NCI-H2196 treated with DMSO at 0.1 percent for 48 hours (cell line): ENCODE results near the gene BRWD1.
"Not testable (repeated sequence)": the region's sequence is repeated elsewhere in the genome, so short reads cannot be mapped to it uniquely, and the experiment has no call there.

Source experiments
- DNase-seq: peaks from one replicate; lab custom pipeline; 2025; ENCODE audit not compliant: unreplicated experiment; lab: John Stamatoyannopoulos, UW

Gene BRWD1

DNA sequence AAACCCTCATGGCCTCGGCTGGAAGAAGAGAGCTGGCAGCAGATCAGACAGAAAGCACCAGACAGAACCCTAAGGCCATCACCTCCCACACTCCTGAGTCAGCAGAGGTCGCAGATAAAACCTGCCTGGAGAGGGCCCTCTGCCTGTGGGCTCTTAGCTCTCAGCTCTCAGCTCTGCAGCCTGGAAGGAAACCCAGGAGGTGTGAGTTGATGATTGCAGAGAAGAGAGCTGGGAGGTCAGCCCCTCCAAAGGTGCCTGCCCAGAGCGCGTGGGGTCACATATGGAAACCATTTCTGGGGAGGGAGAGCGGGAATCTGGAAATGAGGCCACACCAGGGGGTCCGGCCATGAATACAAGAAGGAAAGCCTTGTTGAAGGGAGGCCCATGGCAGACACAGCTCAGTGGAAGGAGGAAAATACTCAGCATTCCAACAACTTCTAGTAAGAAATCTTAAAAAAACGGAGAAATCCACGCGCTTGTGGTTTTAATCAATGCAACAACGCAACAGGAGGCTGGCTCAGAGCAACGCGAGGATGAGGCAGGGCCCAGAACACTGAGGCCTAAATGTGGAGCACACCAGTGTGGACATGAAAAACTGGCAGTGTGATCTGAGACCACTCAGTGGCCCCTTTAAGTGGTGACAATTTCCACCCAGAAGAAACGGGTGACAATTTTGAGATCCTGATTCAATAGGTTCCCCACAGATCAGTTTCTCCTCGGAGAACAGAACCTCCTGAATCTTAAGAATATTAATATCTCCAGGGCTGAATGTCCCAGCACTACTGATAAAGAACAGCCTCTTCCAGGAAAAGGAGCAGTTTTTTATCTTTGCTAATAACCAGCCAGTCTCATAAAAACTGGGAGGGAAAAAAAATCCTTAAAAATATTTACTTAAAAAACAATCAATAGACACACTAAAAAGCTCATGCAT lies 175.9 kb downstream of the BRWD1 start:
- DNase-seq, result peak; percentile 20

DNA sequence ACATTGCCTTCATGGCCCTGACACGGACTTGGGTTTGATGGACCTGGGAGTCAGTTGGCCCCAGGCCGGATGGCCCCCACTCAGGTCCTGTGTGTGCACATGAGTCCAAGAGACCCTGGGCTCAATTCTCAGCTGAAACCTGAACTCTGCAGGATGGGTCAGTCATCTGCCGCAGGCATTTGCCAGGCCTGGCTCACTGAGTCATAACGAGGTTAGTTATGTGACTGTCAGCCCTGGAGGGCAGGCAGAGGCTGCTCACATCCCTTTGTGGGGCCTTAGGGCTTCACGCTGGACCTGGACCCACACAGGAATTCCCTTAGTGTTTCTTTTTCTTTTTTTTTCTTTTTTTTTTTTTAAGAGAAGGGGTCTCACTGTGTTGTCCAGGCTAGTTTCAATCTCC lies 176.7 kb downstream of the BRWD1 start:
- no peak for DNase-seq

DNA sequence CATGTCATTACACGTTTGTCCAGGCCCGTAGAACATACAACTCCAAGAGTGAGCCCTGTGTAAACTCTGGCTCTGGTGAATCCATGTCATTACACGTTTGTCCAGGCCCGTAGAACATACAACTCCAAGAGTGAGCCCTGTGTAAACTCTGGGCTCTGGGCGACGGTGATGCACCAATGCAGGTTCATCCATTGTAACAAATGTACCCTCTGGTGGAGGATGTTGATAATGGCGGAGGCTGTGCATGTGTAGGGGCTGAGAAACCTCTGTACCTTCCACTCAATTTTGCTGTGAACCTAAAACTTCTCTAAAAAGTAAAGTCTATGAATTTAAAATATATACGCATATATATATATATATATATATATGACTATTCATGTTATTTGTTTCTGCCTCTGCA lies 177.3 kb downstream of the BRWD1 start:
- not testable (repeated sequence) for DNase-seq

DNA sequence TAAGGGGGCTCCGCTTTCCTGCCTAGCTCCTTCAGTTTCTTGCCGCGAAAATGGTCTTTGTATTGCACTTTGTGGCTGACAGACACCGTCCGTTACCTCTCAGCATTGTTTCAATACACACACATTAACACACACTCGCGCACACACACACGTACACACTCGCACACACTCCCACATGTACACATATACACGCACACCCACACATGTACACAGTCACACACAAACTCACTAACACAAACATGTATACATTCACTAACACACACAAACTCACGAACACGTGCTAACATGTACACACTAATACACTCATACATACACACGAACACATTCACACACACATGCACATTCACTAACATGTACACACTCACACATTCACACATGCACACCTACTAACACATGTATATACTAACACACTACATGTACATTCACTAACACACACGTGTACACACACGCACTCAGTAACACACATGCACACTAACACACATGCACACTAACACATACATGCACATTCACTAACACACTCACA lies 179.1 kb downstream of the BRWD1 start:
- no peak for DNase-seq
